ENCODE data around the gene TSPAN17. TPM values are rescaled to one million over a fixed set of nuclear protein-coding genes. Genes with fewer than 3 reads are reported as not detected.

Gene TSPAN17
- total RNA-seq, 6 experiments from 2014 or later, result 10.9 to 20.8 (median 13.6) TPM

DNA sequence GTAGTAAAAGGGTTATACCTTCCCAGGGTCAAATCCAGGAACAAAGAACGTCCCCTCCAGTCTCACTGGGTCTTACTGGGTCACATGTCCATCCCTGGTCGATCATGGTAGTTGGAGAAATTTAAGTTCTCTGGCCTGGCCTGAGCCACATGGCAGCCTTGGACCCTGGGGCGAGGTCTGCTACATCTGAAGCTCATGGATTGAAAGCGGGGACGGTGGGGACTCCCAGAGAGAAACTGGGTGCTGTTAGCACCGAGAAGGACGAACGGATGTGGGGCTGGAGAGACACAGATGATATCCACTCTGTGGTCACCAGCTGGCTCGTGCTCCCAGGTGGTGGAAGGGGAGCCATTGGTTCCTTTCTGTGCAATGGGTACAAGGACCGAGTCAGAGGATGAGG, 46.9 kb downstream of the TSPAN17 start:
- ATAC-seq, result no peak
- no peaks in the 10 kb centered on the region for H3K4me1 ChIP-seq
- no peak overlapping the region for H3K27ac ChIP-seq
- no peaks in the 10 kb centered on the region for H3K36me3 ChIP-seq
- no peak for DNase-seq
- intact Hi-C loops (cut with DNase I), result no loop called here
- H3K4me3 ChIP-seq, result no peak overlapping the region
- WGBS (ENCODE audit: insufficient coverage, low coverage, low lambda C conversion rate, missing lambda C conversion rate), result 62% methylated on average over 9 of the region's 10 CpGs
- H3K27me3 ChIP-seq, result no peaks in the 10 kb centered on the region
- no peaks in the 10 kb centered on the region for H3K9me3 ChIP-seq
- no peak for TF ChIP-seq POLR2A (IDR thresholded peaks at IDR 0.05)
- TF ChIP-seq, protein P1, sequence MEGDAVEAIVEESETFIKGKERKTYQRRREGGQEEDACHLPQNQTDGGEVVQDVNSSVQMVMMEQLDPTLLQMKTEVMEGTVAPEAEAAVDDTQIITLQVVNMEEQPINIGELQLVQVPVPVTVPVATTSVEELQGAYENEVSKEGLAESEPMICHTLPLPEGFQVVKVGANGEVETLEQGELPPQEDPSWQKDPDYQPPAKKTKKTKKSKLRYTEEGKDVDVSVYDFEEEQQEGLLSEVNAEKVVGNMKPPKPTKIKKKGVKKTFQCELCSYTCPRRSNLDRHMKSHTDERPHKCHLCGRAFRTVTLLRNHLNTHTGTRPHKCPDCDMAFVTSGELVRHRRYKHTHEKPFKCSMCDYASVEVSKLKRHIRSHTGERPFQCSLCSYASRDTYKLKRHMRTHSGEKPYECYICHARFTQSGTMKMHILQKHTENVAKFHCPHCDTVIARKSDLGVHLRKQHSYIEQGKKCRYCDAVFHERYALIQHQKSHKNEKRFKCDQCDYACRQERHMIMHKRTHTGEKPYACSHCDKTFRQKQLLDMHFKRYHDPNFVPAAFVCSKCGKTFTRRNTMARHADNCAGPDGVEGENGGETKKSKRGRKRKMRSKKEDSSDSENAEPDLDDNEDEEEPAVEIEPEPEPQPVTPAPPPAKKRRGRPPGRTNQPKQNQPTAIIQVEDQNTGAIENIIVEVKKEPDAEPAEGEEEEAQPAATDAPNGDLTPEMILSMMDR (IDR thresholded peaks at IDR 0.05), result no peak

DNA sequence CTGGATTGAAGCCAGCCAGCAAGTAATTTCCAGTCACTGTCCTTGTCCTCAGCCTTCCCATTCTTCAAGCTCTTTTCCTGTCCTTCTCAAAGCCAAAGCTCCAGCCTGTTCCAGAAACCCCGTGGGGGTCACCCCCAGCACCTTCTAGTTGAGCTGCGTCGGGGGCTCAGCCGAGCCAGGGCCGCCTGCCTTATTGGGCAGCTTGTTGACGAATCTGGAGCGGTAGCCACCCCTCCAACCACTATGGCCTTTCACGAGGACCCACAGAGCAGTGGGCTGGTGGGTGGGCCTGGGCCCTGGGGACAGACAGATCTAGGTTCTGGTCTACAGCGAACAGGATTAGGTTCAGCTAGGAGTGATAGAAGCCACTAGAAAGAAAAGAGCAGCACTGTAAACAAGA, 47.3 kb downstream of the TSPAN17 start:
- H3K36me3 ChIP-seq, result no peaks in the 10 kb centered on the region

DNA sequence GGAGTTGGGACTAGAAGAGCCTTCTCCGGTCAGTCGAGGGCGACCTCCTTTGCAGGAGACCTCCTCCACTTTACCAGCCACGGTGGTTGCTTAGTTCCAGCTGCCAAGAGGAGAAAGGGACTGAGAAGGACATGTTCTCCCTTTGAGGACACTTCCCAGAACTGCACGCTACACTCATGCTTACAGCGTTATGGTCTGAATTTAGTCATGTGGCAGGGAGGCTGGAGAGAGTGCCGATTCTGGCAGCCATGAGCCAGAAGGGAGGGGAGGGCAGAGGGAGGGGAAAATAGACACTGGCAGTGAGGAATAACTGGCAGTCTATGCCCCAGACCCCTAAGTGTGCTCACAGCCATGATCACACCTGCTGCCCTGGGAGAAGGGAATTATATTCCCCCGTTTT, 47.8 kb downstream of the TSPAN17 start:
- ATAC-seq (no peak), DNase-seq (no peak)
- intact Hi-C loops (cut with DNase I), result no loop called here
- no peak overlapping the region for H3K4me3 ChIP-seq
- TF ChIP-seq, protein P1 (IDR thresholded peaks at IDR 0.05), result no peak
- no peak for TF ChIP-seq POLR2A (IDR thresholded peaks at IDR 0.05)
- WGBS (ENCODE audit: insufficient coverage, low coverage, low lambda C conversion rate, missing lambda C conversion rate), result 22% methylated on average over 5 of the region's 8 CpGs
- no peaks in the 10 kb centered on the region for H3K36me3 ChIP-seq
- no peak overlapping the region for H3K27ac ChIP-seq
- H3K27me3 ChIP-seq, result no peaks in the 10 kb centered on the region
- H3K9me3 ChIP-seq, result no peaks in the 10 kb centered on the region
- no peaks in the 10 kb centered on the region for H3K4me1 ChIP-seq

More for the DNA sequence above, 47.3 kb downstream of the TSPAN17 start:
- Histone ChIP-seq H3K9me3 (no peaks in the 10 kb centered on the region), H3K4me1 (no peaks in the 10 kb centered on the region), H3K4me3 (no peak overlapping the region), H3K27ac (no peak overlapping the region), H3K27me3 (no peaks in the 10 kb centered on the region)
- WGBS (ENCODE audit: insufficient coverage, low coverage, low lambda C conversion rate, missing lambda C conversion rate), result 61% methylated on average over 9 of the region's 9 CpGs
- intact Hi-C loops (cut with DNase I), result no loop called here
- TF ChIP-seq, protein P1 (IDR thresholded peaks at IDR 0.05), result no peak
- no peak for TF ChIP-seq POLR2A (IDR thresholded peaks at IDR 0.05)
- ATAC-seq, result no peak
- DNase-seq, result no peak

DNA sequence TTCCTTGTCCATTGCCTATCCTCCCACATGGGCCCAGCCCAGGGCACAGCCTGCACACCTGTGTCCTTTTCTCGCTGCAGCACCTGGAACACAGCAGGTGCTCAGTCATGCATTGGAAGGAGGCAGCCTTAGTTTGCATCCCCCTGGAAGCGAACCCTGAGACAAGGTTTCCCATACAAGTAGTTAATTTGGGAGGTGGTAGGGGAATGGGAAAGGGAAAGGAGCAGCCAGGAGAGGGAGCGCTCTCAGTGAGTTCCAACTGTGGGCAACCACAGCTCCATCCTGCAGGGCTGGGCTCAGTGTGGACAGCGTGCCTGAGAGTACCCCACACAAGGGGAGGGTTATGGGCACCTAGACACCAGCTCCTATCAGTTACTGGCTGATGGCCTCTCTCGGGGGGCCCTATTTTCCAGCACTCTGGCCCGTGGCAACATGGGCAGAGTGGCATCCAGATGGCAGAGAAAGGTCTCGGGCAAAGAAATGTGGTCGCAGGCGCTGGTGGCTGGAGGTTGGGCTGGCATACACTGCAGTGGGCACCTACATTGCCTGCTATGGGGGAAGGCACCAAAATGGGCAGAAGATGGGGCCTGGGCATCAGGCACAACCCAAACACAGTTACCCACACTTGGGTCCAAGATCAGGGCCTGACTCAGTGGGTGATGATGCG, 50.1 kb downstream of the TSPAN17 start:
- intact Hi-C loops (cut with DNase I), result no loop called here
- Histone ChIP-seq H3K27me3 (no peaks in the 10 kb centered on the region), H3K9me3 (no peaks in the 10 kb centered on the region), H3K4me3 (no peak overlapping the region), H3K27ac (no peak overlapping the region), H3K4me1 (no peaks in the 10 kb centered on the region), H3K36me3 (no peaks in the 10 kb centered on the region)
- 21% methylated on average over 3 of the region's 10 CpGs for WGBS (ENCODE audit: insufficient coverage, low coverage, low lambda C conversion rate, missing lambda C conversion rate)
- DNase-seq, result no peak
- TF ChIP-seq, protein P1 (IDR thresholded peaks at IDR 0.05), result no peak
- TF ChIP-seq POLR2A (IDR thresholded peaks at IDR 0.05), result no peak
- ATAC-seq, result no peak

Data from right lobe of liver (tissue), 6 donors.